ENCODE results near the gene SLC47A1.

GRCh38 chr17:19537111-19537510 is 3.5 kb downstream of the SLC47A1 start:
- no peak for TF ChIP-seq EZH2phosphoT487 (IDR thresholded peaks at IDR 0.05; ENCODE audit: low read depth)
- TF ChIP-seq, protein P1, sequence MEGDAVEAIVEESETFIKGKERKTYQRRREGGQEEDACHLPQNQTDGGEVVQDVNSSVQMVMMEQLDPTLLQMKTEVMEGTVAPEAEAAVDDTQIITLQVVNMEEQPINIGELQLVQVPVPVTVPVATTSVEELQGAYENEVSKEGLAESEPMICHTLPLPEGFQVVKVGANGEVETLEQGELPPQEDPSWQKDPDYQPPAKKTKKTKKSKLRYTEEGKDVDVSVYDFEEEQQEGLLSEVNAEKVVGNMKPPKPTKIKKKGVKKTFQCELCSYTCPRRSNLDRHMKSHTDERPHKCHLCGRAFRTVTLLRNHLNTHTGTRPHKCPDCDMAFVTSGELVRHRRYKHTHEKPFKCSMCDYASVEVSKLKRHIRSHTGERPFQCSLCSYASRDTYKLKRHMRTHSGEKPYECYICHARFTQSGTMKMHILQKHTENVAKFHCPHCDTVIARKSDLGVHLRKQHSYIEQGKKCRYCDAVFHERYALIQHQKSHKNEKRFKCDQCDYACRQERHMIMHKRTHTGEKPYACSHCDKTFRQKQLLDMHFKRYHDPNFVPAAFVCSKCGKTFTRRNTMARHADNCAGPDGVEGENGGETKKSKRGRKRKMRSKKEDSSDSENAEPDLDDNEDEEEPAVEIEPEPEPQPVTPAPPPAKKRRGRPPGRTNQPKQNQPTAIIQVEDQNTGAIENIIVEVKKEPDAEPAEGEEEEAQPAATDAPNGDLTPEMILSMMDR (IDR thresholded peaks at IDR 0.05; ENCODE audit: low read depth, low read length) = no peak
